GM23338 (cell line): Measurements from ENCODE around the gene DENND2A. TPM values are rescaled to one million over a fixed set of nuclear protein-coding genes. Genes with fewer than 3 reads are reported as not detected.

Source experiments
- ATAC-seq: fragments of 200-7000 bp; cut with Tn5 transposase; 3 replicates; pipeline ENCODE4 v1.9.1; 2020
- DNase-seq: peaks from one replicate; pipeline ENCODE4 v3.0.0-alpha.2; 2015; ENCODE audit warnings: low spot score
- H2AFZ ChIP-seq: fragments of 200-600 bp; sonication (generic); 2 replicates; pipeline ENCODE4 v1.8.0; 2016; ENCODE audit warnings: antibody characterized with exemption, mild to moderate bottlenecking, moderate library complexity
- H3F3A ChIP-seq: fragments of 200-600 bp; sonication (generic); replicated peaks from 2 replicates; pipeline ENCODE4 v1.8.0; 2017; ENCODE audit warnings: antibody characterized with exemption, mixed run types, low read depth
- H3K27ac ChIP-seq: fragments of 200-600 bp; sonication (generic); 2 replicates; pipeline ENCODE4 v1.6.1; 2016; ENCODE audit warnings: low read depth
- H3K27me3 ChIP-seq: fragments of 200-600 bp; sonication (generic); 2 replicates; pipeline ENCODE4 v1.8.0; 2016; ENCODE audit warnings: mild to moderate bottlenecking, mixed run types, moderate library complexity; ENCODE audit not compliant: insufficient read depth
- H3K36me3 ChIP-seq: fragments of 200-600 bp; sonication (generic); 2 replicates; pipeline ENCODE4 v1.8.0; 2016; ENCODE audit warnings: mild to moderate bottlenecking; ENCODE audit not compliant: insufficient read depth
- H3K4me1 ChIP-seq: fragments of 200-600 bp; sonication (generic); 2 replicates; pipeline ENCODE4 v1.8.0; 2016; ENCODE audit warnings: mild to moderate bottlenecking, moderate library complexity; ENCODE audit not compliant: insufficient read depth
- H3K4me2 ChIP-seq: fragments of 200-600 bp; sonication (generic); 2 replicates; pipeline ENCODE4 v1.7.1; 2017; ENCODE audit warnings: mixed run types
- H3K4me3 ChIP-seq: fragments of 200-600 bp; sonication (generic); 2 replicates; pipeline ENCODE4 v1.6.1; 2016; ENCODE audit warnings: mixed run types
- H3K79me2 ChIP-seq: fragments of 200-600 bp; sonication (generic); replicated peaks from 2 replicates; pipeline ENCODE4 v1.8.0; 2017; ENCODE audit warnings: mild to moderate bottlenecking; ENCODE audit not compliant: insufficient read depth
- H3K9me2 ChIP-seq: fragments of 200-600 bp; sonication (generic); 2 replicates; pipeline ENCODE4 v1.8.0; 2017; ENCODE audit not compliant: insufficient read depth
- H4K20me1 ChIP-seq: fragments of 200-600 bp; sonication (generic); replicated peaks from 2 replicates; pipeline ENCODE4 v1.8.0; 2017; ENCODE audit warnings: mild to moderate bottlenecking; ENCODE audit not compliant: insufficient read depth
- H3K27ac Mint-ChIP-seq: 2 replicates; pipeline ENCODE4 v1.8.0; 2020; ENCODE audit warnings: inconsistent platforms, mild to moderate bottlenecking, moderate library complexity, mixed read lengths
- H3K27me3 Mint-ChIP-seq: 3 replicates; pipeline ENCODE4 v1.8.0; 2022; ENCODE audit warnings: low read depth, mild to moderate bottlenecking, moderate library complexity, mixed read lengths, inconsistent platforms; ENCODE audit not compliant: insufficient read depth, poor library complexity
- H3K36me3 Mint-ChIP-seq: 3 replicates; pipeline ENCODE4 v1.8.0; 2021; ENCODE audit warnings: low read depth, mild to moderate bottlenecking, inconsistent platforms, moderate library complexity, mixed read lengths
- H3K4me1 Mint-ChIP-seq: 3 replicates; pipeline ENCODE4 v1.8.0; 2020; ENCODE audit warnings: mild to moderate bottlenecking, inconsistent platforms, mixed read lengths
- H3K4me3 Mint-ChIP-seq: 3 replicates; pipeline ENCODE4 v1.8.0; 2021; ENCODE audit warnings: moderate library complexity, mild to moderate bottlenecking, inconsistent platforms, mixed read lengths
- H3K9me3 Mint-ChIP-seq: 3 replicates; pipeline ENCODE4 v1.8.0; 2020; ENCODE audit warnings: moderate library complexity, mild to moderate bottlenecking, inconsistent platforms, mixed read lengths
- CREB1 ChIP-seq: fragments of 250-450 bp; sonication (Bioruptor Pico); IDR thresholded peaks from 2 replicates; pipeline ENCODE4 v1.5.0; 2020; ENCODE audit warnings: low read depth, mild to moderate bottlenecking, moderate library complexity
- REST ChIP-seq: IDR thresholded peaks from one replicate; pipeline ENCODE4 v1.6.1; 2018; ENCODE audit warnings: antibody characterized with exemption; ENCODE audit not compliant: unreplicated experiment
- ZNF462 ChIP-seq: fragments of 250-450 bp; sonication (Bioruptor Pico); IDR thresholded peaks from 2 replicates; pipeline ENCODE4 v1.5.0; 2020; ENCODE audit warnings: mild to moderate bottlenecking, moderate library complexity
- polyA plus RNA-seq: library from polyadenylated mRNA; unstranded; fragments of >200 nt; fragmentation: Nextera tagmentation; extraction: Ambion mirVana; gene quantifications from 2 replicates; pipeline ENCODE4 v1.2.1, GENCODE V29; 2016
- total RNA-seq: library from RNA; depleted of rRNA; stranded (reverse); fragments of >200 nt; shearing (Covaris generic); gene quantifications from 2 replicates; pipeline ENCODE4 v1.2.3, GENCODE V29; 2014

The DENND2A gene
- total and polyA plus RNA-seq, 2 experiments from 2014 or later, result 1.7 to 5.6 TPM

DNA sequence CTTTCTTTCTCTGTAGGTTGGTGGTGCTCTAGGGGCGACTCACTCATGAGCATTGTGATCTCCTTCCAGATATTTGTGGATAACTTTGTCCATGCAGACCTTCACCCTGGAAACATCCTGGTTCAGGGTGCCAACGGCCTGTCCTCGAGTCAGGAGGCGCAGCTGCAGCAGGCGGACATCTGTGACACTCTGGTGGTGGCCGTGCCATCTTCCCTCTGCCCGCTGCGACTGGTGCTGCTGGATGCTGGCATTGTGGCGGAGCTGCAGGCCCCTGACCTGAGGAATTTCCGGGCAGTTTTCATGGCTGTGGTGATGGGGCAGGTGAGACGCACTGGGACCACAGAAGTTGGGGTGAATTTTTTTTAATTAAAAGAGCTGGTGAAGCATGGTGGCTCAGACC is 46.3 kb upstream of the DENND2A start:
- Mint-ChIP-seq H3K36me3 (peaks cover under 1% of the 10 kb centered on the region; the same call in 2 of the 3 replicates), H3K27me3 (peaks cover 3% of the 10 kb centered on the region), H3K27ac (no peak overlapping the region), H3K4me1 (no peaks in the 10 kb centered on the region; the same call in 1 of the 3 replicates), H3K9me3 (no peaks in the 10 kb centered on the region; the same call in 2 of the 3 replicates), H3K4me3 (no peak overlapping the region)
- Histone ChIP-seq H3F3A (no peaks in the 10 kb centered on the region), H4K20me1 (no peaks in the 10 kb centered on the region), H3K79me2 (no peaks in the 10 kb centered on the region), H3K27me3 (no peaks in the 10 kb centered on the region), H2AFZ (no peak overlapping the region), H3K36me3 (no peaks in the 10 kb centered on the region), H3K4me1 (no peaks in the 10 kb centered on the region), H3K4me2 (no peak overlapping the region), H3K9me2 (no peaks in the 10 kb centered on the region), H3K27ac (no peak overlapping the region), H3K4me3 (no peak overlapping the region)
- TF ChIP-seq REST (no peak), ZNF462 (no peak), CREB1 (CRISPR knock-in tag) (no peak)
- ATAC-seq (no peak), DNase-seq (no peak)
